Transverse colon (tissue), 4 donors: ENCODE data around the gene CHAD. TPM values are rescaled to one million over a fixed set of nuclear protein-coding genes. Genes with fewer than 3 reads are reported as not detected.

Source experiments
- DNase-seq: peaks from one replicate; pipeline ENCODE4 v3.0.0-alpha.2; 2019
- H3K27ac ChIP-seq, 4 donors: fragments of 200-600 bp; sonication (generic); 2 replicates each; pipeline ENCODE4 v1.5.1; 2016 to 2018; ENCODE audit warnings: inconsistent platforms in 4 of 4
- H3K27me3 ChIP-seq: fragments of 200-600 bp; sonication (generic); 2 replicates; pipeline ENCODE4 v1.5.1; 2017; ENCODE audit warnings: inconsistent platforms
- H3K36me3 ChIP-seq, 4 donors: fragments of 200-600 bp; sonication (generic); 2 replicates each; pipeline ENCODE4 v1.5.1; 2017 to 2019; ENCODE audit warnings: inconsistent platforms in 4 of 4
- H3K4me1 ChIP-seq, 4 donors: fragments of 200-600 bp; sonication (generic); 2 replicates each; pipeline ENCODE4 v1.5.1; 2017 to 2020; ENCODE audit warnings: inconsistent platforms in 4 of 4
- H3K4me3 ChIP-seq, 4 donors: fragments of 200-600 bp; sonication (generic); 1 replicate in 1 of 4; 2 replicates in 3 of 4; pipeline versions ENCODE4 v1.5.1 to v1.6.1; 2017 to 2019; ENCODE audit warnings: inconsistent platforms in 4 of 4
- H3K9me3 ChIP-seq, 2 donors: fragments of 200-600 bp; sonication (generic); 2 replicates each; pipeline ENCODE4 v1.5.1; 2017 to 2019; ENCODE audit warnings: inconsistent platforms in 2 of 2
- EP300 ChIP-seq: sonication (generic); formaldehyde crosslinking; IDR thresholded peaks from one replicate; pipeline ENCODE4 v1.6.1; 2017; ENCODE audit warnings: antibody characterized with exemption, low read depth
- POLR2A ChIP-seq: fragments of 450-650 bp; IDR thresholded peaks from one replicate; pipeline ENCODE4 v1.6.1; 2016; ENCODE audit warnings: antibody characterized with exemption, mild to moderate bottlenecking, moderate library complexity
- POLR2AphosphoS5 ChIP-seq, 3 donors: sonication (generic); formaldehyde crosslinking; IDR thresholded peaks; one replicate each; pipeline ENCODE4 v1.6.1; 2016; ENCODE audit warnings: antibody characterized with exemption in 3 of 3
- WGBS, 2 donors: methylation state at CpG; one replicate each; pipeline ENCODE4 v1.1.5; 2018; ENCODE audit warnings: low coverage in 1 of 2; 5-methylcytosine and 5-hydroxymethylcytosine counted together
- in situ Hi-C, 4 donors: fragments of 200-750 bp; cut with MboI; loops; one replicate each; pipeline versions ENCODE4 v1.15.0 to v1.15.1; 2017; ENCODE audit warnings: low sequenced_read_pairs in 3 of 4, low pct_ligation_motif_present in 1 of 4, low pct_unique_long_range_greater_than_20kb in 1 of 4
- intact Hi-C: fragments of 100-400 bp; cut with DNase I; formaldehyde crosslinking; loops from one replicate; pipeline ENCODE4 v1.15.1; 2023; ENCODE audit warnings: low total_unique reads
- total RNA-seq, 4 donors: library from RNA; depleted of rRNA; stranded (reverse); fragments of >200 nt; gene quantifications; one replicate each; pipeline ENCODE4 v1.1.0, GENCODE V29; 2016
- TF ChIP-seq, protein P1 (sequence below), 5 experiments: fragments of 200-600 bp in 3 of 5; fragments of 450-650 bp in 2 of 5; sonication (generic) in 3 of 5; IDR thresholded peaks; 1 replicate in 2 of 5; 2 replicates in 3 of 5; pipeline ENCODE4 v1.5.1; 2016 to 2017; ENCODE audit warnings: antibody characterized with exemption in 5 of 5, inconsistent platforms in 3 of 5, mild to moderate bottlenecking in 2 of 5, moderate library complexity in 1 of 5

CHAD gene
- total RNA-seq, 4 donors from 2014 or later: 9.6 to 59.8 (median 19.7) TPM

DNA sequence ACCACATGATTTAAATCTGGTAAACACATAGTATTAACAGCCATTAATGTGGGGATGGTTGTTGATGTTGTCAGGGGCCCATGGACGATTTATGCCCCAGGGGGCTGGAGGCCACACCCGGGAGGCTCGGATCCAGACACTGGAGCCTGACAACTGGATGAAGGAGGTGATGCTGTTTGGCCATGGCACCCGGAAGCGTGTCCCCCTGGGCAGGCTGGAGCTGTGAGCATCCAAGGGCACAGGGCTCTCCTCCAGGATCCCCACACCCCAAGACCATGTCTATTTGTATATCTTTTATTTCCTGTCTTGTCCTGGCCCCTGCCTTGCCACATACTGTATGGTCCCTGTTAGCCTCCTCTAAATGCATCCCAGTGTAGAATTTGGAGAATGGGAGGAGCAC lies 14.6 kb upstream of the CHAD start:
- H3K27me3 ChIP-seq: no peaks in the 10 kb centered on the region
- 80% methylated on average over 5 of the region's 5 CpGs; no CpG with 5 or more reads in 1 of the 2 donors for WGBS, 2 donors
- intact Hi-C loops (loop anchor here (10.0 kb wide), 1 partner anchor 62 kb away; the partner anchor contains the start of gene SPATA20), in situ Hi-C loops (loop anchor here in 1 of 4 donors (10.0 kb wide), 1 partner anchor 62 kb away; the partner anchor contains the start of gene SPATA20)
- peaks cover 0 to 16% (median 5%) of the 10 kb centered on the region in 4 donors for H3K36me3 ChIP-seq
- no peak for TF ChIP-seq POLR2A
- TF ChIP-seq, protein P1, sequence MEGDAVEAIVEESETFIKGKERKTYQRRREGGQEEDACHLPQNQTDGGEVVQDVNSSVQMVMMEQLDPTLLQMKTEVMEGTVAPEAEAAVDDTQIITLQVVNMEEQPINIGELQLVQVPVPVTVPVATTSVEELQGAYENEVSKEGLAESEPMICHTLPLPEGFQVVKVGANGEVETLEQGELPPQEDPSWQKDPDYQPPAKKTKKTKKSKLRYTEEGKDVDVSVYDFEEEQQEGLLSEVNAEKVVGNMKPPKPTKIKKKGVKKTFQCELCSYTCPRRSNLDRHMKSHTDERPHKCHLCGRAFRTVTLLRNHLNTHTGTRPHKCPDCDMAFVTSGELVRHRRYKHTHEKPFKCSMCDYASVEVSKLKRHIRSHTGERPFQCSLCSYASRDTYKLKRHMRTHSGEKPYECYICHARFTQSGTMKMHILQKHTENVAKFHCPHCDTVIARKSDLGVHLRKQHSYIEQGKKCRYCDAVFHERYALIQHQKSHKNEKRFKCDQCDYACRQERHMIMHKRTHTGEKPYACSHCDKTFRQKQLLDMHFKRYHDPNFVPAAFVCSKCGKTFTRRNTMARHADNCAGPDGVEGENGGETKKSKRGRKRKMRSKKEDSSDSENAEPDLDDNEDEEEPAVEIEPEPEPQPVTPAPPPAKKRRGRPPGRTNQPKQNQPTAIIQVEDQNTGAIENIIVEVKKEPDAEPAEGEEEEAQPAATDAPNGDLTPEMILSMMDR (IDR thresholded peaks at IDR 0.05): no peak
- TF ChIP-seq POLR2AphosphoS5 (IDR thresholded peaks at IDR 0.05): no peak
- TF ChIP-seq EP300: no peak
- H3K4me1 ChIP-seq: peaks cover 11 to 31% (median 19%) of the 10 kb centered on the region in 4 donors
- H3K4me3 ChIP-seq: no peak overlapping the region
- peak overlapping the region; percentile 78 to 83 (median 80) for H3K27ac ChIP-seq
- DNase-seq: no peak
- no peaks in the 10 kb centered on the region for H3K9me3 ChIP-seq

DNA sequence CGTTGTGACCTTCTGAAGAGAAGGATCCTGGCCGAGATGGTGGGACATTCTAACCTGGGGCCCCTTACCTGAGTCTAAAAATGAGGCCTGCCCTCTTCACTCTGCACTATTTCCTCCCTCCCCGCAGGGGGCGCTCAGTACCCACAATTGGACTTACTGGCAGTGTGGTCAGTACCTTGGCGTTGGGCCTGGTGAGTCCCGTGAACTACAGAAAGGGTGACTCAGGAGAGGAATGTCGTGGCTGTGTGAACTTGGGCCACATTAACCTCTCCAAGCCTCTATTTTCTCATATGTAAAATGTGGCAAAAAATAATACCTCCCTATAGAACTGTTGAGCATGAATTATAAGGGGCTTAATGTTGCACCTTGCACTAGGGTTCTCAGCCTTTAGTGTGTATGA lies 13.8 kb upstream of the CHAD start:
- Histone ChIP-seq H3K4me1 (peaks cover 15 to 38% (median 22%) of the 10 kb centered on the region in 4 donors), H3K4me3 (no peak overlapping the region), H3K27me3 (no peaks in the 10 kb centered on the region), H3K27ac (peak overlapping the region; percentile 78 to 83 (median 80)), H3K9me3 (no peaks in the 10 kb centered on the region), H3K36me3 (peaks cover 0 to 16% (median 5%) of the 10 kb centered on the region in 4 donors)
- TF ChIP-seq POLR2A (no peak), POLR2AphosphoS5 (IDR thresholded peaks at IDR 0.05) (peak; percentile 64 to 81 (median 78)), EP300 (no peak)
- TF ChIP-seq, protein P1 (IDR thresholded peaks at IDR 0.05): peak; percentile 67 to 98 (median 90)
- WGBS, 2 donors: 0 to 3% methylated on average over 1 to 7 of the region's 7 CpGs
- in situ Hi-C loops (loop anchor here in 1 of 4 donors (10.0 kb wide), 1 partner anchor 62 kb away; the partner anchor contains the start of gene SPATA20), intact Hi-C loops (loop anchor here (10.0 kb wide), 1 partner anchor 62 kb away; the partner anchor contains the start of gene SPATA20)
- peak; percentile 94 for DNase-seq

DNA sequence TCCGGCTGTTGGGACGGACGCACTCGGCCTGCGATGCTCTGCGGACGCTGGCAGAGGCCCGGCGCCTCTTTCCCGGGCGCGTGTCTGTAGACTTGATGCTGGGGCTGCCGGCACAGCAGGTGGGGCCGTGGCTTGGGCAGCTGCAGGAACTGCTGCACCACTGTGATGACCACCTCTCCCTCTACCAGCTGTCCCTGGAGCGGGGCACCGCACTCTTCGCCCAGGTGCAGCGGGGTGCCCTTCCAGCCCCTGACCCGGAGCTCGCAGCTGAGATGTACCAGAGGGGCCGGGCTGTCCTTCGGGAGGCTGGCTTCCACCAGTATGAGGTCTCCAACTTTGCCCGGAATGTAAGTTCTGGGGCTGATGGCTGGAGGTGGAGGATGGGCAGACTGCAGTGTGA lies 13.4 kb upstream of the CHAD start:
- intact Hi-C loops: loop anchor here (10.0 kb wide), 1 partner anchor 63 kb away; the partner anchor contains the start of gene SPATA20
- Histone ChIP-seq H3K27me3 (no peaks in the 10 kb centered on the region), H3K9me3 (no peaks in the 10 kb centered on the region), H3K4me1 (peaks cover 16 to 38% (median 22%) of the 10 kb centered on the region in 4 donors), H3K36me3 (peaks cover 0 to 16% (median 5%) of the 10 kb centered on the region in 4 donors), H3K27ac (peak overlapping the region; percentile 47 to 83 (median 80)), H3K4me3 (no peak overlapping the region)
- WGBS, 2 donors: 83% methylated on average over 23 of the region's 23 CpGs; no CpG with 5 or more reads in 1 of the 2 donors
- no peak for DNase-seq
- TF ChIP-seq POLR2A: no peak
- TF ChIP-seq, protein P1 (IDR thresholded peaks at IDR 0.05): no peak
- TF ChIP-seq EP300: no peak
- TF ChIP-seq POLR2AphosphoS5 (IDR thresholded peaks at IDR 0.05): no peak
- in situ Hi-C loops: loop anchor here in 1 of 4 donors (10.0 kb wide), 1 partner anchor 63 kb away; the partner anchor contains the start of gene SPATA20

DNA sequence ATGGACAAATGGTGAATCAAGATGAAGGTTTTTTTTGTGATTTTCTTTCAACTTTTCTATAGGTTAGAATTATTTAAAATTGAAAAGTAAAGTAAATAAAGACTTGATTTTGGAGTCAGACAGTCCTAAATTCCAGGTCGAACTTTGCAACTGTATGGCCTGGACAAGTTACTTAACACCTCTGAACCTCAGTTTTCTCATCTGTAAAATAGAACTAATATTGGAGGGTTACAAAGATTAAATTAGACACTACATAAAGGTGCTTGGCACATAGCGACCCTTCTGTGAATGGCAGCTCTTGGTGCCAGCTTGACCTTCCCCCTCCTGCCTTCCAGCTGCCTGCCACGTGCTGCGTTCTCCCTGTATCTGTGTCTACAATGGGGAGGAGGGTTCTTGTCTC lies 13.0 kb upstream of the CHAD start:
- in situ Hi-C loops: loop anchor here in 1 of 4 donors (10.0 kb wide), 1 partner anchor 63 kb away; the partner anchor contains the start of gene SPATA20
- 73 to 80% methylated on average over 1 to 4 of the region's 4 CpGs for WGBS, 2 donors
- no peak for DNase-seq
- peaks cover 16 to 41% (median 25%) of the 10 kb centered on the region in 4 donors for H3K4me1 ChIP-seq
- no peak for TF ChIP-seq POLR2A
- no peak for TF ChIP-seq EP300
- TF ChIP-seq, protein P1 (IDR thresholded peaks at IDR 0.05): no peak
- TF ChIP-seq POLR2AphosphoS5 (IDR thresholded peaks at IDR 0.05): no peak
- peak overlapping the region; percentile 47 to 83 (median 80) for H3K27ac ChIP-seq
- intact Hi-C loops: loop anchor here (10.0 kb wide), 1 partner anchor 63 kb away; the partner anchor contains the start of gene SPATA20
- H3K4me3 ChIP-seq: no peak overlapping the region
- H3K9me3 ChIP-seq: no peaks in the 10 kb centered on the region
- H3K36me3 ChIP-seq: peaks cover 0 to 16% (median 5%) of the 10 kb centered on the region in 4 donors
- no peaks in the 10 kb centered on the region for H3K27me3 ChIP-seq
